Measurements from ENCODE around the gene C11orf65. TPM values are rescaled to one million over a fixed set of nuclear protein-coding genes. Genes with fewer than 3 reads are reported as not detected.

C11orf65 gene, protein sequence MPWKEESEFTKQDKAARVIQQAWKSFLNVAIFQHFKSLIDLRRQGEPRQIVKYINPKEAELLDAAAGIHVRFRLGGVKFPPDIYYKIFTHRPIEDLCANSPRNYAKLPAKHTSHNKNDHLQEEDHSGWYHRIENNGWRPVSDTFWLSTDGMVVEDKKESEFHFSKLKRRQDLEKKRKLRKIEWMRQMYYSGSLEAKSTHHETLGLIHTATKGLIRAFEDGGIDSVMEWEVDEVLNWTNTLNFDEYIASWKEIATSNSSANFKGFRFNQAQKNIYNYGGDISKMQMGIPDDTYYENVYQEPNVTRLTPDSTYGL
- 0.94 TPM for polyA plus RNA-seq (2013)

DNA sequence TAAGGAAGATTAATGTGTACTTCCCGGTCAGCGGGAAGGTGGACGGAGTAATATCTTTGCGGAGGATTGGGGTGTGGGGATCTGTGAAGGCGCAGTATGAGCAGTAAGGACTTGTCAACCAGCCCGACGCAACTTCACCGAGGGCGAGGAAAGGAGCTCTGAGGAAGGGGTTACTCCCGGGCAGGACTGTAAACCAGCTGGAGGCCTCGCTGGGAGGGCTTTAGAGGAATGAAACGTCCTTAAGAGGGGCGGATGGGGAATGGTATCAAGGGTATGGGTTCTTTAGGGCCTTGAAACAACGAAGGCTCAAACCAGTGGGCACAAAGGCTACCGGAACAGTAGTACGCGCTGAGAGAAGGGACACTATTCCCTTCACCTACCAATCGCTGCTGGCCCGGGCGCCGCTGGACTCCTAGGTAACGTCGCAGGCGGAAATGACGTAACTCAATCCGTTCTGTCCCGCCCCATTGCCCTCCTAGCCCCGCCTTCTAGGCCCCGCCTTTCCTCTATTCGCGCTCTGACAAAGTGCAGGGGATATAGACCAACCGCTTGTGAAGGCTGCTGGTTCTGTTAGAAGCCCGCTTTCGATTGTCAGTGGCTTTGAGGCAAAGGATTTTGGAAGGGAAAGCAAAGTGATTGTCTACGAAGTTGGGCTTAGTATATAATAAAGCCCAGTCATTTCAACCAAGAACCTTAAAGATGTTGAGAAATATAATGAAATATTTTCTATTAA, at the start of gene C11orf65:
C11orf65 (minus strand) TSS at position 439 of the 733 bp plus-strand sequence. CDS start 5,970 bp downstream, outside the sequence.
- WGBS (ENCODE audit: insufficient coverage), result under 1% methylated on average over 31 of the region's 35 CpGs
- CTCF ChIA-PET, result no interaction called here
- POLR2A ChIA-PET, result interaction anchor here (0.7 kb wide), 1 partner anchor 26 kb away, joined by 3 read pairs; no protein-coding TSS in a partner anchor

DNA sequence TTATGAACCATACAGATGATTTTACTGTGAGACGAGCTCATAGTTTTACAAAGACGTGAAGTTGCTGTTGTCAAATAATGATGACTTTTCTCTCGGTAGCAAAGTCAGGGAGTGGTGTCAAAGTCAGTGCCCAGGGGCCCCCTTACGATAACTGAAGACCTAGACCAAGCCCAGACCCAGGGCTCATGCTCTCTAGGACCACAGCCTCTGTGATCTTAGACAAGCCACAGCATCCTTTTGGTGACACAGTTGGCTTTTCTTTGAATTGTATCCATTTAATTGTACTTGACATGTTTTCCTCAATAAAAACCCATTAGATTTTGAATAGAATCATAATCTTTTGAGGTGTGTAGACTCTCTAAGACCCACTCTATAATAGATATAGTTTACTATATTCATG, 48.8 kb upstream of the C11orf65 start:
- Histone ChIP-seq H3K27ac (ENCODE audit: insufficient read depth in 1 of 2, low read depth in 1 of 2, low read length in 2 of 2, poor library complexity in 1 of 2, severe bottlenecking in 2 of 2) (no peak overlapping the region), H3K4me1 (ENCODE audit: control extremely low read depth in 1 of 4, control insufficient read depth in 4 of 4, insufficient read depth in 4 of 4, low read length in 3 of 4) (peaks cover 0 to 2% (median under 1%) of the 10 kb centered on the region in 4 experiments), H3K27me3 (replicated peaks in 2 of 5; ENCODE audit: control insufficient read depth in 4 of 5, insufficient read depth in 5 of 5, low read length in 4 of 5) (no peaks in the 10 kb centered on the region), H3K4me3 (ENCODE audit: control insufficient read depth in 1 of 7, extremely low read depth in 1 of 7, insufficient read depth in 4 of 7, low read depth in 2 of 7, low read length in 6 of 7) (no peak overlapping the region), H3K9me3 (ENCODE audit: control extremely low read depth in 1 of 5, control insufficient read depth in 4 of 5, insufficient read depth in 2 of 5, low read depth in 1 of 5, low read length in 4 of 5) (no peaks in the 10 kb centered on the region), H3K36me3 (ENCODE audit: control insufficient read depth in 4 of 4, insufficient read depth in 4 of 4, low read length in 3 of 4) (peaks cover 0 to 12% (median 6%) of the 10 kb centered on the region in 4 experiments)
- DNase-seq, result no peak
- ChIA-PET CTCF (no interaction called here), POLR2A (no interaction called here)
- 100% methylated on average over 4 of the region's 4 CpGs for WGBS (ENCODE audit: insufficient coverage)

More for the DNA sequence above, at the start of gene C11orf65:
- H3K27me3 ChIP-seq (replicated peaks in 2 of 5; ENCODE audit: control insufficient read depth in 4 of 5, insufficient read depth in 5 of 5, low read length in 4 of 5), result no peaks in the 10 kb centered on the region
- H3K4me1 ChIP-seq (ENCODE audit: control extremely low read depth in 1 of 4, control insufficient read depth in 4 of 4, insufficient read depth in 4 of 4, low read length in 3 of 4), result peaks cover 0 to 16% (median 10%) of the 10 kb centered on the region in 4 experiments
- peak within 1 kb of the TSS; percentile 65 to 97 (median 89) for H3K4me3 ChIP-seq (ENCODE audit: control insufficient read depth in 1 of 7, extremely low read depth in 1 of 7, insufficient read depth in 4 of 7, low read depth in 2 of 7, low read length in 6 of 7)
- peaks cover 0 to 3% (median 0%) of the 10 kb centered on the region in 5 experiments for H3K9me3 ChIP-seq (ENCODE audit: control extremely low read depth in 1 of 5, control insufficient read depth in 4 of 5, insufficient read depth in 2 of 5, low read depth in 1 of 5, low read length in 4 of 5)
- H3K27ac ChIP-seq (ENCODE audit: insufficient read depth in 1 of 2, low read depth in 1 of 2, low read length in 2 of 2, poor library complexity in 1 of 2, severe bottlenecking in 2 of 2), result peak within 1 kb of the TSS; percentile 98 to 99
- peak; percentile 96 to 98 (median 98) for DNase-seq
- no peaks in the 10 kb centered on the region for H3K36me3 ChIP-seq (ENCODE audit: control insufficient read depth in 4 of 4, insufficient read depth in 4 of 4, low read length in 3 of 4)

DNA sequence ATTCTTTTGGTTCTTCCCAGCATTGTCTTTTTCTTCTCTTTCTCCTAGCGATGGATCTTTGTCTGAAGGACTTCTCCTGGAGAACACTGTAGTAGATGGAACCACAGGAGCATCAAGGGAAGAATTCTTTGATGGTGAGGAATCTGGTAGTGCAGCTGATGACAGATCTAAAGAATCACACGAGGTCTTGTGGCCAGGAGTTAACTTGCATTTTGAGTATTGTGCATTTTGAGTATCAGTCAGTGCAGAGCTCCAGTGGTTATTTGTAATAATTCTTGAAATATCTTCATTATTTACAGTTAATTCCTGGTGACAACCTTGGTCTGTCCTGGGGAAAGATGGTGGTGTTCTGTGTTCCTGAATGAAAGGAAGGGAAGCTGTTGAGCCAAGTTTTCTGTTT, 45.4 kb upstream of the C11orf65 start:
- Histone ChIP-seq H3K27ac (ENCODE audit: insufficient read depth in 1 of 2, low read depth in 1 of 2, low read length in 2 of 2, poor library complexity in 1 of 2, severe bottlenecking in 2 of 2) (no peak overlapping the region), H3K4me1 (ENCODE audit: control extremely low read depth in 1 of 4, control insufficient read depth in 4 of 4, insufficient read depth in 4 of 4, low read length in 3 of 4) (peaks cover 0 to 5% (median 1%) of the 10 kb centered on the region in 4 experiments), H3K36me3 (ENCODE audit: control insufficient read depth in 4 of 4, insufficient read depth in 4 of 4, low read length in 3 of 4) (peaks cover 0 to 12% (median 6%) of the 10 kb centered on the region in 4 experiments), H3K4me3 (ENCODE audit: control insufficient read depth in 1 of 7, extremely low read depth in 1 of 7, insufficient read depth in 4 of 7, low read depth in 2 of 7, low read length in 6 of 7) (no peak overlapping the region), H3K27me3 (replicated peaks in 2 of 5; ENCODE audit: control insufficient read depth in 4 of 5, insufficient read depth in 5 of 5, low read length in 4 of 5) (no peaks in the 10 kb centered on the region), H3K9me3 (ENCODE audit: control extremely low read depth in 1 of 5, control insufficient read depth in 4 of 5, insufficient read depth in 2 of 5, low read depth in 1 of 5, low read length in 4 of 5) (no peaks in the 10 kb centered on the region)
- ChIA-PET CTCF (no interaction called here), POLR2A (no interaction called here)
- no peak for DNase-seq
- no CpG with 5 or more reads among the region's 2 CpGs for WGBS (ENCODE audit: insufficient coverage)

DNA sequence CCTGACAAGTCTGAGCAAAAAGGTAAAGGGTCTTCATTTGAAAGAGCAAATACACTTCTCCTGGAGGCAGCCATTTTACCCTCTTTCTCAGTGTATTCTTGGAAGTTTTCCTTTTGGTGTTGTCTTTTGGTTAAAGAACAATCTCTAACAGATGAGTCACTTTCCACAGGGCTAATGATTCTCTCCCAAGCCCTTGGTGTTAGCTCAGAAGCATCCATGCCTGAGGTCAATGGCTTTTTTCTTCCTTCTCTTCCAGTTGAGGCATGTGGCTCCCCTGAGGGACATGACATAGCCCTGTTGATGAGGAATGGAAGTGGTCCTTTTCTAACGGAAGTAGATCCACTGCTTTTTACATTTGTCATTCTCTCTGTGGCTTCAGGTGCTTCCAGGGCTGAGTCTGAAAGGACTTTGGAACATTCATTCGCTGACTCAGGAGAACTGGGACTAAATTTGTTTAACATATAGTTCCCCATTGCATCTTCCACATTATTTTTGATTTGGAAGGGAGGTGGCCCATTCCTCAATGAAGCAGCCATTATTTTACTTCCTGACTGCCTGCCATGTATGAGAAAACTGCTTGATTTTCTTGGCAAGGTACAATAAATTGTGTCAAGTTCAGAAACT, 44.6 kb upstream of the C11orf65 start:
- H3K9me3 ChIP-seq (ENCODE audit: control extremely low read depth in 1 of 5, control insufficient read depth in 4 of 5, insufficient read depth in 2 of 5, low read depth in 1 of 5, low read length in 4 of 5), result no peaks in the 10 kb centered on the region
- H3K27ac ChIP-seq (ENCODE audit: insufficient read depth in 1 of 2, low read depth in 1 of 2, low read length in 2 of 2, poor library complexity in 1 of 2, severe bottlenecking in 2 of 2), result no peak overlapping the region
- DNase-seq, result no peak
- CTCF ChIA-PET, result no interaction called here
- H3K36me3 ChIP-seq (ENCODE audit: control insufficient read depth in 4 of 4, insufficient read depth in 4 of 4, low read length in 3 of 4), result peaks cover 0 to 12% (median 6%) of the 10 kb centered on the region in 4 experiments
- H3K4me3 ChIP-seq (ENCODE audit: control insufficient read depth in 1 of 7, extremely low read depth in 1 of 7, insufficient read depth in 4 of 7, low read depth in 2 of 7, low read length in 6 of 7), result no peak overlapping the region
- peaks cover 0 to 5% (median 1%) of the 10 kb centered on the region in 4 experiments for H3K4me1 ChIP-seq (ENCODE audit: control extremely low read depth in 1 of 4, control insufficient read depth in 4 of 4, insufficient read depth in 4 of 4, low read length in 3 of 4)
- H3K27me3 ChIP-seq (replicated peaks in 2 of 5; ENCODE audit: control insufficient read depth in 4 of 5, insufficient read depth in 5 of 5, low read length in 4 of 5), result no peaks in the 10 kb centered on the region
- POLR2A ChIA-PET, result no interaction called here
- WGBS (ENCODE audit: insufficient coverage), result 100% methylated on average over 1 of the region's 2 CpGs

DNA sequence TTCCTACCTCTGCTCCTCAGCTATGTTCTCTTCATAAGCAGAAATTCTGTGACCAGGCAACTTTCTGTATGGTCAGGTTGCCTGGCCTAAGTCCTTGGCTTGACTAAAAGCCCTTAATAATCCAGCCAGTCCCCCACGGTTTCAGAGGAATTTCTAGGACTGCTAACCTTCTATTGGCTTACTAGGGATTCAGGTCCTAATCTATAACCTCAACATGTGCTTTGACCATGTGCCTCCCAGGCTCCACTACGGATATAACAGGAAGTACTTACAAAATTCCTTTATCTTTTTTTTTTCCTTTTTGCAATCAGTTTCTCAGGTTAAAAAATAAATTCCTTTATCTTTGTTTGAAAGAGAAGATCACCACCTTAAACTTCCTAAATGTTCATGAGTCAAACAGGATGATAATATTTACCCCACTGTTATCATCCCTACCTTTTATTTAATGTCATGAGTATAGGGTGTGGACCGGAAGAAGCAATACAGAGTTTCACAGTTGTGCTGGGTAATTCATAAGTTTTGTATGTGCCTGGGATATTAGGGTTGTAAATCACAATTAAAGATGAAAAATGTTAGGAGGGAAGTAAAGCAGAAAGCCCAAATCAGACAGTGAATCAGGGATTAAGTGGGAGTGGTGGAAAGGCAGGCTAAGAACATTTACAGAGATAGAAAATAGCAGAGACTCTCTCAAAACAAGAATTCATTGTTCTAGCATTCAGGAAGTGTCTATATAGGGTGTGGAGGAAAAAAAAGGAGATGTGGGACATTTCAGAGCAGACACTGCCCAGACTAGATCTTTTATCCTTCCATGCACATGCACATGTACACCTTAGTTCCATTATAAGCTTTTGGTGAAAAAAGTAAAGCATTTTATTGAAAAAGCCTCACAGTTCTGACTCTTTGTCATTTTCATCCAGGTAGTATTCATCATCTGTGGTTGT, 41.6 kb upstream of the C11orf65 start:
- ChIA-PET POLR2A (no interaction called here), CTCF (interaction anchor here (0.6 kb wide), 1 partner anchor 175 kb away, joined by 3 read pairs; no protein-coding TSS in a partner anchor)
- H3K27ac ChIP-seq (ENCODE audit: insufficient read depth in 1 of 2, low read depth in 1 of 2, low read length in 2 of 2, poor library complexity in 1 of 2, severe bottlenecking in 2 of 2), result no peak overlapping the region
- peaks cover 0 to 5% (median 3%) of the 10 kb centered on the region in 4 experiments for H3K36me3 ChIP-seq (ENCODE audit: control insufficient read depth in 4 of 4, insufficient read depth in 4 of 4, low read length in 3 of 4)
- peaks cover 0 to 5% (median 1%) of the 10 kb centered on the region in 4 experiments for H3K4me1 ChIP-seq (ENCODE audit: control extremely low read depth in 1 of 4, control insufficient read depth in 4 of 4, insufficient read depth in 4 of 4, low read length in 3 of 4)
- H3K9me3 ChIP-seq (ENCODE audit: control extremely low read depth in 1 of 5, control insufficient read depth in 4 of 5, insufficient read depth in 2 of 5, low read depth in 1 of 5, low read length in 4 of 5), result no peaks in the 10 kb centered on the region
- DNase-seq, result no peak
- H3K27me3 ChIP-seq (replicated peaks in 2 of 5; ENCODE audit: control insufficient read depth in 4 of 5, insufficient read depth in 5 of 5, low read length in 4 of 5), result no peaks in the 10 kb centered on the region
- 80% methylated on average over 1 of the region's 3 CpGs for WGBS (ENCODE audit: insufficient coverage)
- H3K4me3 ChIP-seq (ENCODE audit: control insufficient read depth in 1 of 7, extremely low read depth in 1 of 7, insufficient read depth in 4 of 7, low read depth in 2 of 7, low read length in 6 of 7), result no peak overlapping the region

DNA sequence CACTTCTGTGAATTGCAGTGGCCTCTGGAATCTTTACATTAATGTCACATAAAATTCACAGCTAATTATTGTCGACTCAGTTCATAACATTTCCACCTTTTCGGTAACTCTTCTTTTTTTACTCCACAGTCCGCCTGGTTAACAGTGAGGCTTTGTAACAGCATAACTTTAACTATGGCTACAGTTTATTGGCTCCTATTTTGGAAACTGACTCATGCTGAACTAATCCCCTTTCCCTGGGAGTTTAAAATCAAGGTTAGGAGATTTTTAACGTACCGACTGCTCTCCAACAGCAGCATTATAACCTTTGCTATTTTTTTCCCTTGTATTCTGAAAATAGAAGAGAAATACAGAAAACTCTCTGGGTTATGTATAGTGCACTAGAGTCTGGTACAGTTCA, 34.1 kb upstream of the C11orf65 start:
- ChIA-PET CTCF (no interaction called here), POLR2A (no interaction called here)
- H3K27me3 ChIP-seq (replicated peaks in 2 of 5; ENCODE audit: control insufficient read depth in 4 of 5, insufficient read depth in 5 of 5, low read length in 4 of 5), result no peaks in the 10 kb centered on the region
- 100% methylated on average over 3 of the region's 5 CpGs for WGBS (ENCODE audit: insufficient coverage)
- DNase-seq, result no peak
- H3K36me3 ChIP-seq (ENCODE audit: control insufficient read depth in 4 of 4, insufficient read depth in 4 of 4, low read length in 3 of 4), result no peaks in the 10 kb centered on the region
- H3K27ac ChIP-seq (ENCODE audit: insufficient read depth in 1 of 2, low read depth in 1 of 2, low read length in 2 of 2, poor library complexity in 1 of 2, severe bottlenecking in 2 of 2), result no peak overlapping the region
- H3K9me3 ChIP-seq (ENCODE audit: control extremely low read depth in 1 of 5, control insufficient read depth in 4 of 5, insufficient read depth in 2 of 5, low read depth in 1 of 5, low read length in 4 of 5), result no peaks in the 10 kb centered on the region
- no peak overlapping the region for H3K4me3 ChIP-seq (ENCODE audit: control insufficient read depth in 1 of 7, extremely low read depth in 1 of 7, insufficient read depth in 4 of 7, low read depth in 2 of 7, low read length in 6 of 7)
- H3K4me1 ChIP-seq (ENCODE audit: control extremely low read depth in 1 of 4, control insufficient read depth in 4 of 4, insufficient read depth in 4 of 4, low read length in 3 of 4), result peaks cover 0 to 20% (median 10%) of the 10 kb centered on the region in 4 experiments
